Heart left ventricle (tissue), 16 donors: ENCODE results near the gene GSK3A. TPM values are rescaled to one million over a fixed set of nuclear protein-coding genes. Genes with fewer than 3 reads are reported as not detected.
A peak's percentile ranks its signal among the peaks of the same experiment; 100 is the strongest.

ENCODE experiments used
- ATAC-seq, 4 donors: fragments of 200-7000 bp; cut with Tn5 transposase; one replicate each; pipeline ENCODE4 v1.9.1; 2020 to 2022; ENCODE audit warnings: moderate library complexity in 4 of 4, mild to moderate bottlenecking in 3 of 4, moderate number of reproducible peaks in 1 of 4
- DNase-seq, 5 donors: peaks; one replicate each; pipeline ENCODE4 v3.0.0-alpha.2; 2020
- H3K27ac ChIP-seq, 12 donors: fragments of 200-600 bp; sonication (generic) in 4 of 12; one replicate each; pipeline versions ENCODE4 v1.5.0 to v1.8.0; 2016 to 2022; ENCODE audit warnings: mild to moderate bottlenecking in 2 of 12
- H3K27me3 ChIP-seq, 9 donors: fragments of 200-600 bp; sonication (generic) in 2 of 9; one replicate each; pipeline versions ENCODE4 v1.5.1 to v1.8.0; 2016 to 2022; ENCODE audit warnings: mild to moderate bottlenecking in 3 of 9
- H3K36me3 ChIP-seq, 9 donors: fragments of 200-600 bp; sonication (generic) in 2 of 9; one replicate each; pipeline versions ENCODE4 v1.5.0 to v1.8.0; 2018 to 2022; ENCODE audit warnings: mild to moderate bottlenecking in 2 of 9
- H3K4me1 ChIP-seq, 12 donors: fragments of 200-600 bp; sonication (generic) in 4 of 12; one replicate each; pipeline versions ENCODE4 v1.5.0 to v1.8.0; 2016 to 2022; ENCODE audit warnings: mild to moderate bottlenecking in 3 of 12
- H3K4me3 ChIP-seq, 12 donors: fragments of 200-600 bp; sonication (generic) in 4 of 12; one replicate each; pipeline versions ENCODE4 v1.5.0 to v1.8.0; 2017 to 2022; ENCODE audit warnings: mild to moderate bottlenecking in 9 of 12, moderate library complexity in 4 of 12
- H3K9me3 ChIP-seq, 12 donors: fragments of 200-600 bp; sonication (generic) in 4 of 12; one replicate each; pipeline versions ENCODE4 v1.5.0 to v1.8.0; 2016 to 2022; ENCODE audit warnings: mild to moderate bottlenecking in 1 of 12
- CTCF ChIP-seq, 12 donors: fragments of 200-600 bp; sonication (generic) in 4 of 12; IDR thresholded peaks; one replicate each; pipeline versions ENCODE4 v1.5.0 to v1.8.0; 2018 to 2022; ENCODE audit warnings: antibody characterized with exemption in 12 of 12, mild to moderate bottlenecking in 5 of 12
- POLR2A ChIP-seq, 2 donors: fragments of 450-650 bp; IDR thresholded peaks; one replicate each; pipeline ENCODE4 v1.6.1; 2017; ENCODE audit warnings: antibody characterized with exemption in 2 of 2, mild to moderate bottlenecking in 2 of 2, moderate library complexity in 2 of 2
- WGBS, 4 donors: extraction: QIAGEN DNeasy Blood & Tissue Kit in 2 of 4; methylation state at CpG; one replicate each; pipeline versions ENCODE4 v1.1.5 to v1.1.7; 2013 to 2018; 5-methylcytosine and 5-hydroxymethylcytosine counted together
- intact Hi-C, 10 donors: fragments of 100-400 bp; cut with DNase I; formaldehyde crosslinking; loops; one replicate each; pipeline versions ENCODE4 v1.11.1 to v1.14.2; 2022
- polyA plus RNA-seq, 2 donors: library from polyadenylated mRNA; stranded (reverse); fragments of 200-250 nt; gene quantifications; one replicate each; pipeline ENCODE4 v1.2.3, GENCODE V29; 2013
- total RNA-seq, 9 donors: library from RNA; depleted of rRNA in 2 of 9; stranded (reverse); fragments of >200 nt in 2 of 9; fragmentation: NEBNext Ultra II Directional in 3 of 9; extraction: Animal tissue kit (Norgen Biotek cat#: 25700) in 3 of 9; gene quantifications; one replicate each; pipeline versions ENCODE4 v1.1.0 to v1.2.4, GENCODE V29; 2016 to 2023
- donor health status: ischemic (EF 13 %, LVEDD 7.1; RV severe dilation, severe dysfunction).
- donor health status: healthy with polysubstance abuse.
- donor health status: DM: no; HTN: yes; CAD: no.
- donor health status: DM: no; HTN: no; CAD: no.
- donor health status: ischemic (EF 25% LVEDD 6.9; RV normal size, moderate dysfunction).
- donor health status: ischemic (EF 25% LVEDD 5.7; RV mildly dilated, moderate dysfunction).
- donor health status: healthy.
- donor health status: DM: yes; HTN: yes; CAD: no.
- donor health status: ischemic (EF 35%, LVEDD 5.7; RV mildly dilated, moderate dysfunction).
- donor health status: nonischemic (EF 11% LVEDD 7.7; RV severe dilation, severe dysfunction).
- donor health status: DM: yes; HTN: yes; CAD: no.
- donor health status: PGD.
- donor health status: ischemic (EF 29% LVEDD 5.4; RV normal size, mild dysfunction).
- donor health status: nonischemic (EF 23%, LVEDD 6.1; RV moderate dilation, normal function).

Gene GSK3A
- total and polyA plus RNA-seq, 11 donors: 22.5 to 76.5 (median 38.8) TPM

GRCh38 chr19:42200116-42200715 is 42.2 kb downstream of the GSK3A start:
- TF ChIP-seq POLR2A (IDR thresholded peaks at IDR 0.05) (no peak), CTCF (IDR thresholded peaks at IDR 0.05) (no peak)
- intact Hi-C loops: no loop called here
- no peak for ATAC-seq
- Histone ChIP-seq H3K4me1 (peaks cover 0 to 70% (median 12%) of the 10 kb centered on the region in 12 donors), H3K27ac (peak overlapping the region in 4 of 12 donors; percentile 10 to 97 (median 27)), H3K36me3 (peaks cover 0 to 73% (median 52%) of the 10 kb centered on the region in 9 donors), H3K4me3 (peak overlapping the region in 1 of 12 donors; percentile 46), H3K27me3 (no peaks in the 10 kb centered on the region), H3K9me3 (no peaks in the 10 kb centered on the region)
- WGBS, 4 donors: 83 to 96% (median 90%) methylated on average over 4 to 5 of the region's 5 CpGs
- DNase-seq: no peak

GRCh38 chr19:42199440-42200115 is 42.8 kb downstream of the GSK3A start:
- Histone ChIP-seq H3K9me3 (no peaks in the 10 kb centered on the region), H3K27ac (peak overlapping the region in 4 of 12 donors; percentile 16 to 97 (median 32)), H3K27me3 (no peaks in the 10 kb centered on the region), H3K36me3 (peaks cover 0 to 67% (median 47%) of the 10 kb centered on the region in 9 donors), H3K4me3 (peak overlapping the region in 2 of 12 donors; percentile 7 to 46), H3K4me1 (peaks cover 0 to 70% (median 12%) of the 10 kb centered on the region in 12 donors)
- 68 to 82% (median 79%) methylated on average over 12 to 32 of the region's 32 CpGs for WGBS, 4 donors
- peak in 1 of 12 donors; percentile 21 for TF ChIP-seq CTCF (IDR thresholded peaks at IDR 0.05)
- no peak for TF ChIP-seq POLR2A (IDR thresholded peaks at IDR 0.05)
- ATAC-seq: peak in 3 of 4 donors; percentile 49 to 73 (median 52)
- DNase-seq: peak in 4 of 5 donors; percentile 46 to 79 (median 61)
- intact Hi-C loops: no loop called here

GRCh38 chr19:42198676-42199439 is 43.5 kb downstream of the GSK3A start:
- WGBS, 4 donors: 51 to 72% (median 64%) methylated on average over 5 to 7 of the region's 7 CpGs
- peaks cover 0 to 70% (median 12%) of the 10 kb centered on the region in 12 donors for H3K4me1 ChIP-seq
- TF ChIP-seq POLR2A (IDR thresholded peaks at IDR 0.05): no peak
- peak overlapping the region in 2 of 12 donors; percentile 7 to 46 for H3K4me3 ChIP-seq
- ATAC-seq: peak in 2 of 4 donors; percentile 11 to 17
- intact Hi-C loops: no loop called here
- H3K27ac ChIP-seq: peak overlapping the region in 5 of 12 donors; percentile 16 to 97 (median 24)
- DNase-seq: peak in 1 of 5 donors; percentile 64
- peaks cover 0 to 59% (median 41%) of the 10 kb centered on the region in 9 donors for H3K36me3 ChIP-seq
- no peaks in the 10 kb centered on the region for H3K27me3 ChIP-seq
- no peaks in the 10 kb centered on the region for H3K9me3 ChIP-seq

GRCh38 chr19:42197375-42197817 is 45.0 kb downstream of the GSK3A start:
- Histone ChIP-seq H3K36me3 (peaks cover 0 to 47% (median 30%) of the 10 kb centered on the region in 9 donors), H3K27me3 (no peaks in the 10 kb centered on the region), H3K9me3 (peaks cover 0 to 6% (median 0%) of the 10 kb centered on the region in 12 donors), H3K27ac (peak overlapping the region in 1 of 12 donors; percentile 46), H3K4me3 (no peak overlapping the region), H3K4me1 (peaks cover 0 to 59% (median 12%) of the 10 kb centered on the region in 12 donors)
- no peak for ATAC-seq
- DNase-seq: no peak
- intact Hi-C loops: no loop called here
- TF ChIP-seq CTCF (IDR thresholded peaks at IDR 0.05) (no peak), POLR2A (IDR thresholded peaks at IDR 0.05) (no peak)
- WGBS, 4 donors: 61 to 63% (median 61%) methylated on average over 5 of the region's 5 CpGs
